ES-I3 (cell line): ENCODE data around the gene RANBP3.
"Not testable (repeated sequence)": the region's sequence is repeated elsewhere in the genome, so short reads cannot be mapped to it uniquely, and the experiment has no call there.

Experiments
- H3K36me3 ChIP-seq: 2 replicates; pipeline ENCODE4 v1.6.1; 2013; ENCODE audit warnings: mild to moderate bottlenecking, low read length, control low read depth, moderate library complexity; ENCODE audit not compliant: insufficient read depth
- H3K4me1 ChIP-seq: 2 replicates; pipeline ENCODE4 v1.6.1; 2013; ENCODE audit warnings: mild to moderate bottlenecking, control low read depth, low read length; ENCODE audit not compliant: insufficient read depth
- H3K9ac ChIP-seq: 2 replicates; pipeline ENCODE4 v1.6.1; 2013; ENCODE audit warnings: low read depth, mild to moderate bottlenecking, low read length, moderate library complexity
- H3K9me3 ChIP-seq: 2 replicates; pipeline ENCODE4 v1.6.1; 2013; ENCODE audit warnings: mild to moderate bottlenecking, low read length, moderate library complexity; ENCODE audit not compliant: control insufficient read depth, insufficient read depth

The RANBP3 gene

GRCh38 chr19:5985837-5986236 is 7.9 kb upstream of the RANBP3 start:
- not testable (repeated sequence) for H3K9ac ChIP-seq, H3K9me3 ChIP-seq, H3K36me3 ChIP-seq, H3K4me1 ChIP-seq

GRCh38 chr19:5985098-5985783 is 7.3 kb upstream of the RANBP3 start:
- Histone ChIP-seq H3K9me3 (no peaks in the 10 kb centered on the region), H3K4me1 (peaks cover 3% of the 10 kb centered on the region; the same call in 1 of the 2 replicates), H3K36me3 (no peaks in the 10 kb centered on the region), H3K9ac (no peak overlapping the region)

- Histone ChIP-seq H3K9ac (no peak overlapping the region), H3K36me3 (no peaks in the 10 kb centered on the region), H3K9me3 (no peaks in the 10 kb centered on the region), H3K4me1 (peaks cover 3% of the 10 kb centered on the region; the same call in 1 of the 2 replicates)
These were observed 6.7 kb upstream of the RANBP3 start for GRCh38 chr19:5984600-5984999.

GRCh38 chr19:5983367-5983955 is 5.5 kb upstream of the RANBP3 start:
- peaks cover 3% of the 10 kb centered on the region; the same call in 1 of the 2 replicates for H3K4me1 ChIP-seq
- H3K9ac ChIP-seq = no peak overlapping the region
- H3K36me3 ChIP-seq = no peaks in the 10 kb centered on the region
- no peaks in the 10 kb centered on the region for H3K9me3 ChIP-seq

- peaks cover 4% of the 10 kb centered on the region; the same call in 1 of the 2 replicates for H3K4me1 ChIP-seq
- H3K36me3 ChIP-seq = 0 out of 2 replicates have a peak, but pooled peaks cover 5% of the 10 kb centered on the region
- H3K9ac ChIP-seq = peak overlapping the region; percentile 66
- H3K9me3 ChIP-seq = no peaks in the 10 kb centered on the region
These were observed 939 bp upstream of the RANBP3 start for GRCh38 chr19:5978606-5979552.

- Histone ChIP-seq H3K36me3 (0 out of 2 replicates have a peak, but pooled peaks cover 5% of the 10 kb centered on the region), H3K4me1 (peaks cover 4% of the 10 kb centered on the region; the same call in 1 of the 2 replicates)
These were observed 637 bp downstream of the RANBP3 start for GRCh38 chr19:5977222-5977784.

GRCh38 chr19:5976768-5977167 is 1.2 kb downstream of the RANBP3 start:
- H3K36me3 ChIP-seq = 0 out of 2 replicates have a peak, but pooled peaks cover 5% of the 10 kb centered on the region
- no peaks in the 10 kb centered on the region for H3K9me3 ChIP-seq
- H3K4me1 ChIP-seq = peaks cover 4% of the 10 kb centered on the region; the same call in 1 of the 2 replicates
- H3K9ac ChIP-seq = peak overlapping the region; percentile 97

More at GRCh38 chr19:5977222-5977784, 637 bp downstream of the RANBP3 start:
- Histone ChIP-seq H3K9me3 (no peaks in the 10 kb centered on the region), H3K9ac (peak overlapping the region; percentile 97)

- H3K36me3 ChIP-seq = 0 out of 2 replicates have a peak, but pooled peaks cover 5% of the 10 kb centered on the region
- H3K4me1 ChIP-seq = peaks cover 4% of the 10 kb centered on the region; the same call in 1 of the 2 replicates
- H3K9me3 ChIP-seq = no peaks in the 10 kb centered on the region
- no peak overlapping the region for H3K9ac ChIP-seq
These were observed 2.6 kb downstream of the RANBP3 start for GRCh38 chr19:5975388-5975728.

- no peaks in the 10 kb centered on the region for H3K9me3 ChIP-seq
- 0 out of 2 replicates have a peak, but pooled peaks cover 5% of the 10 kb centered on the region for H3K36me3 ChIP-seq
- H3K9ac ChIP-seq = no peak overlapping the region
- H3K4me1 ChIP-seq = peaks cover 4% of the 10 kb centered on the region; the same call in 1 of the 2 replicates
These were observed 3.1 kb downstream of the RANBP3 start for GRCh38 chr19:5974721-5975387.

GRCh38 chr19:5973867-5974635 is 3.9 kb downstream of the RANBP3 start:
- H3K36me3 ChIP-seq = 0 out of 2 replicates have a peak, but pooled peaks cover 5% of the 10 kb centered on the region
- H3K9me3 ChIP-seq = no peaks in the 10 kb centered on the region
- peaks cover 9% of the 10 kb centered on the region for H3K4me1 ChIP-seq
- no peak overlapping the region for H3K9ac ChIP-seq

GRCh38 chr19:5973376-5973775 is 4.6 kb downstream of the RANBP3 start:
- Histone ChIP-seq H3K36me3 (0 out of 2 replicates have a peak, but pooled peaks cover 5% of the 10 kb centered on the region), H3K4me1 (peaks cover 16% of the 10 kb centered on the region), H3K9ac (no peak overlapping the region)

GRCh38 chr19:5972355-5972731 is 5.6 kb downstream of the RANBP3 start:
- Histone ChIP-seq H3K36me3 (0 out of 2 replicates have a peak, but pooled peaks cover 5% of the 10 kb centered on the region), H3K9ac (no peak overlapping the region), H3K4me1 (peaks cover 19% of the 10 kb centered on the region), H3K9me3 (no peaks in the 10 kb centered on the region)

More at GRCh38 chr19:5973376-5973775, 4.6 kb downstream of the RANBP3 start:
- H3K9me3 ChIP-seq = no peaks in the 10 kb centered on the region
